K562 (cell line): ENCODE measurements around the gene ZNF143. TPM values are rescaled to one million over a fixed set of nuclear protein-coding genes. Genes with fewer than 3 reads are reported as not detected.
"Not testable (repeated sequence)": the region's sequence is repeated elsewhere in the genome, so short reads cannot be mapped to it uniquely, and the experiment has no call there.

Source experiments
- ATAC-seq: fragments of 200-7000 bp; cut with Tn5 transposase; 3 replicates; pipeline ENCODE4 v1.9.1; 2020; ENCODE audit warnings: moderate library complexity
- BruUV-seq: library from RNA; stranded (reverse); fragments of 400-500 nt; replicated peaks from 2 replicates; lab custom pipeline; 2021; lab: Mats Ljungman, UMichigan
- CTCF ChIA-PET: fragments of 300-600 bp; formaldehyde crosslinking; extraction: SDS; loops from one replicate; lab custom pipeline; 2021; ENCODE audit warnings: low intra/inter-chr PET ratio; lab: Yijun Ruan, JAX
- POLR2A ChIA-PET: fragments of 300-600, 350-650 bp; sonication (Branson Sonifier 250); formaldehyde crosslinking; extraction: SDS; loops from one replicate; lab custom pipeline; 2021; ENCODE audit warnings: antibody characterized with exemption, inconsistent platforms; lab: Yijun Ruan, JAX
- DNase-seq, 4 experiments: peaks; one replicate each; pipeline versions ENCODE4 v3.0.0 to v3.0.0-alpha.2; 2011 to 2018; ENCODE audit warnings: low spot score in 3 of 4, mixed read lengths in 3 of 4; ENCODE audit errors: extremely low read depth in 1 of 4
- FAIRE-seq: peaks from 2 replicates; lab custom pipeline; 2011; peaks lifted over from hg19 to GRCh38; lab: Jason Lieb, UNC
- H2AFZ ChIP-seq: 2 replicates; pipeline ENCODE4 v1.6.0; 2011; ENCODE audit warnings: low read depth, low read length, control low read depth, inconsistent platforms
- H3K27ac ChIP-seq: fragments of 200-600 bp; 3 replicates; pipeline ENCODE4 v1.8.0; 2011; ENCODE audit warnings: low read depth, mild to moderate bottlenecking, control low read depth, inconsistent platforms, low read length, moderate library complexity, mixed read lengths; ENCODE audit errors: extremely low read depth
- H3K27me3 ChIP-seq, 2 experiments: fragments of 300-600 bp in 1 of 2; 2 replicates in 1 of 2; 3 replicates in 1 of 2; pipeline versions ENCODE4 v1.6.0 to v1.8.0; 2011; ENCODE audit warnings: inconsistent platforms in 2 of 2, low read length in 2 of 2, mild to moderate bottlenecking in 1 of 2, mixed read lengths in 1 of 2, moderate library complexity in 1 of 2; ENCODE audit not compliant: control insufficient read depth in 2 of 2, insufficient read depth in 2 of 2
- H3K36me3 ChIP-seq: fragments of 300-600 bp; 3 replicates; pipeline ENCODE4 v1.8.0; 2011; ENCODE audit warnings: mild to moderate bottlenecking, low read length, inconsistent platforms; ENCODE audit not compliant: control insufficient read depth, insufficient read depth
- H3K4me1 ChIP-seq, 2 experiments: fragments of 200-600 bp in 1 of 2; replicated peaks in 1 of 2; 2 replicates in 1 of 2; 3 replicates in 1 of 2; pipeline versions ENCODE4 v1.5.1 to v1.8.0; 2011; ENCODE audit warnings: inconsistent platforms in 2 of 2, low read length in 2 of 2, mild to moderate bottlenecking in 1 of 2, mixed read lengths in 1 of 2, moderate library complexity in 1 of 2; ENCODE audit not compliant: control insufficient read depth in 2 of 2, insufficient read depth in 2 of 2
- H3K4me2 ChIP-seq: 2 replicates; pipeline ENCODE4 v1.6.1; 2011; ENCODE audit warnings: low read length, control low read depth, inconsistent platforms, mixed read lengths; ENCODE audit not compliant: insufficient read depth
- H3K4me3 ChIP-seq: fragments of 200-600 bp; sonication (generic), shearing (Covaris generic); 2 replicates; pipeline ENCODE4 v1.5.1; 2016; ENCODE audit warnings: control low read depth, inconsistent platforms
- H3K79me2 ChIP-seq: fragments of 200-600 bp; 3 replicates; pipeline ENCODE4 v1.8.0; 2011; ENCODE audit warnings: low read length, inconsistent platforms; ENCODE audit not compliant: control insufficient read depth, insufficient read depth
- H3K9ac ChIP-seq, 2 experiments: 2 replicates each; pipeline versions ENCODE4 v1.6.0 to v1.6.1; 2011; ENCODE audit warnings: low read depth in 2 of 2, low read length in 2 of 2, control low read depth in 1 of 2, inconsistent platforms in 1 of 2, mild to moderate bottlenecking in 1 of 2, mixed read lengths in 1 of 2; ENCODE audit not compliant: insufficient read depth in 1 of 2
- H3K9me1 ChIP-seq: one replicate; pipeline ENCODE4 v1.6.0; 2011; ENCODE audit warnings: inconsistent platforms, mild to moderate bottlenecking, low read length, moderate library complexity; ENCODE audit not compliant: control insufficient read depth, insufficient read depth
- H3K9me3 ChIP-seq: replicated peaks from 2 replicates; pipeline ENCODE4 v1.5.1; 2011; ENCODE audit warnings: low read depth, low read length, inconsistent platforms; ENCODE audit not compliant: control insufficient read depth, insufficient read depth
- H4K20me1 ChIP-seq: replicated peaks from 2 replicates; pipeline ENCODE4 v1.6.1; 2011; ENCODE audit warnings: low read length, inconsistent platforms, mixed read lengths; ENCODE audit not compliant: control insufficient read depth, insufficient read depth
- FOXK2 ChIP-seq, 2 experiments: fragments of 450-650 bp; IDR thresholded peaks in 1 of 2; conservative IDR thresholded peaks in 1 of 2; 2 replicates each; pipeline ENCODE4 v1.6.1; 2016; ENCODE audit warnings: low read depth in 2 of 2, mild to moderate bottlenecking in 1 of 2
- RFX1 ChIP-seq: fragments of 450-650 bp; IDR thresholded peaks from 2 replicates; pipeline ENCODE4 v1.6.1; 2016; ENCODE audit warnings: mild to moderate bottlenecking, moderate library complexity
- RFX7 ChIP-seq: fragments of 250-450 bp; sonication (Bioruptor Pico); IDR thresholded peaks from 2 replicates; pipeline ENCODE4 v1.5.1; 2021; ENCODE audit warnings: mild to moderate bottlenecking
- WGBS: fragments of 100-300 bp; shearing (Covaris generic); methylation state at CpG from one replicate; pipeline ENCODE4 v1.1.6; 2016; ENCODE audit warnings: low coverage, mixed read lengths; ENCODE audit not compliant: insufficient coverage; ENCODE audit errors: missing lambda C conversion rate; 5-methylcytosine and 5-hydroxymethylcytosine counted together
- in situ Hi-C: fragments of 300-500 bp; cut with MboI; formaldehyde crosslinking; loops from 4 replicates; pipeline ENCODE4 v1.15.0; 2018; ENCODE audit warnings: inconsistent platforms, mixed read lengths
- intact Hi-C: fragments of 100-400 bp; cut with micrococcal nuclease; formaldehyde crosslinking; loops from 2 replicates; pipeline ENCODE4 v1.14.2; 2022
- polyA plus RNA-seq, 8 experiments: library from polyadenylated mRNA; depleted of rRNA in 4 of 8; stranded (reverse) in 5 of 8; unstranded in 3 of 8; fragments of >200 nt; fragmentation: Nextera tagmentation in 2 of 8; fragmentation: Illumina TruSeq in 1 of 8; extraction: Ambion mirVana in 2 of 8; extraction: Trizol in 1 of 8; gene quantifications; 2 replicates each; pipeline versions ENCODE4 v1.2.1 to v1.2.3, GENCODE V29; 2011 to 2014; ENCODE audit warnings: inconsistent platforms in 1 of 8, missing spikeins in 1 of 8
- total RNA-seq, 7 experiments: library from RNA; depleted of rRNA in 6 of 7; stranded (reverse); fragments of >200 nt in 6 of 7; fragmentation: Illumina TruSeq in 2 of 7; extraction: Trizol in 2 of 7; gene quantifications; 2 replicates each; pipeline versions ENCODE4 v1.2.1 to v1.2.3, GENCODE V29; 2011 to 2021; ENCODE audit warnings: low replicate concordance in 1 of 7

Gene ZNF143
- total and polyA plus RNA-seq, 9 of the 15 experiments (the other 6 are each of a cell fraction or from before 2014, with no cell fraction given): 18.4 to 58.5 (median 27.1) TPM

- H3K9me3 ChIP-seq, H3K27ac ChIP-seq, BruUV-seq, CTCF ChIA-PET, in situ Hi-C loops, H3K9me1 ChIP-seq, H4K20me1 ChIP-seq, H2AFZ ChIP-seq, ATAC-seq, H3K79me2 ChIP-seq, H3K27me3 ChIP-seq, H3K4me2 ChIP-seq, intact Hi-C loops, FAIRE-seq, POLR2A ChIA-PET, DNase-seq, H3K4me3 ChIP-seq, H3K4me1 ChIP-seq, H3K9ac ChIP-seq: not testable (repeated sequence)
- 100% methylated on average over 1 of the region's 1 CpG for WGBS
- peaks cover 56% of the 10 kb centered on the region for H3K36me3 ChIP-seq
These were observed 53.8 kb downstream of the ZNF143 start for GRCh38 chr11:9514576-9514975.

DNA sequence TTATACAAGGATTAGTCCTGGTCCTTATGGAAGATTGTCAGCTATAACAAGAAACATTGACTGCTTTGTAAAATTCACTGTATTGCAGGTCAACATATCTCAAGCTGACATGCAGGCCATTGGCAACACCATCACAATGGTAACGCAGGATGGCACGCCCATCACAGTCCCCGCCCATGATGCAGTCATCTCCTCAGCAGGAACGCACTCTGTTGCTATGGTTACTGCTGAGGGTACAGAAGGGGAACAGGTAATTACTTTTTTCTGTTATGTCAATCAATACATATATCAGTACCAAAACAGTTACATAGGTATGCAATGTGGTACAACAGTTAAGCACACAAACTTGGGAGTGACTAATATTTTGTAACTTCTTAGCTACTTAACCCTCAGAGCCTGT is 55.3 kb downstream of the ZNF143 start:
- BruUV-seq: no TSS peak
- H3K27ac ChIP-seq: no peak overlapping the region
- ATAC-seq: no peak
- ChIA-PET CTCF (no interaction called here), POLR2A (interaction anchor here (1.1 to 1.6 kb wide), 2 partner anchors 13 to 16 kb away, joined by 3 to 5 read pairs; no protein-coding TSS in a partner anchor)
- no peak overlapping the region for H3K4me2 ChIP-seq
- no peak for FAIRE-seq
- no peaks in the 10 kb centered on the region for H3K9me3 ChIP-seq
- no peaks in the 10 kb centered on the region; a peak in 1 of 5 replicates for H3K4me1 ChIP-seq
- no peak overlapping the region for H3K4me3 ChIP-seq
- intact Hi-C loops: no loop called here
- H3K79me2 ChIP-seq: no peaks in the 10 kb centered on the region
- in situ Hi-C loops: no loop called here
- DNase-seq: no peak
- H3K27me3 ChIP-seq: no peaks in the 10 kb centered on the region
- no peak overlapping the region for H2AFZ ChIP-seq
- H3K9ac ChIP-seq: no peak overlapping the region
- H4K20me1 ChIP-seq: no peaks in the 10 kb centered on the region
- 93% methylated on average over 4 of the region's 4 CpGs for WGBS
- peaks cover 50% of the 10 kb centered on the region for H3K36me3 ChIP-seq
- no peaks in the 10 kb centered on the region for H3K9me1 ChIP-seq
- TF ChIP-seq RFX1 (peak; percentile 89), RFX7 (no peak), FOXK2 (conservative IDR thresholded peaks at IDR 0.05 in 1 of 2, IDR thresholded peaks at IDR 0.05 in 1 of 2; ENCODE audit: low read depth in 2 of 2) (no peak)
